Karpas-422 (cell line): ENCODE data around the gene TAF10. TPM values are rescaled to one million over a fixed set of nuclear protein-coding genes. Genes with fewer than 3 reads are reported as not detected.

Experiments
- DNase-seq: peaks from one replicate; pipeline ENCODE4 v3.0.0-alpha.2; 2015
- H2AFZ ChIP-seq: fragments of 200-600 bp; sonication (generic); 2 replicates; pipeline ENCODE4 v1.6.1; 2014; ENCODE audit warnings: antibody characterized with exemption, low read length, mixed read lengths
- H3K27ac ChIP-seq: fragments of 200-600 bp; sonication (generic); 2 replicates; pipeline ENCODE4 v1.5.1; 2014; ENCODE audit warnings: mild to moderate bottlenecking, low read length, moderate library complexity
- H3K27me3 ChIP-seq: fragments of 200-600 bp; sonication (generic); 2 replicates; pipeline ENCODE4 v1.6.1; 2014; ENCODE audit warnings: low read length, mixed read lengths
- H3K36me3 ChIP-seq: fragments of 200-600 bp; sonication (generic); 2 replicates; pipeline ENCODE4 v1.6.1; 2014; ENCODE audit warnings: low read length, mixed read lengths; ENCODE audit not compliant: insufficient read depth
- H3K4me1 ChIP-seq: fragments of 200-600 bp; sonication (generic); 2 replicates; pipeline ENCODE4 v1.6.1; 2014; ENCODE audit warnings: mild to moderate bottlenecking, low read length, mixed read lengths
- H3K4me2 ChIP-seq: fragments of 200-600 bp; sonication (generic); 2 replicates; pipeline ENCODE4 v1.6.1; 2014; ENCODE audit warnings: low read length, low read depth, mild to moderate bottlenecking; ENCODE audit not compliant: poor library complexity, severe bottlenecking
- H3K4me3 ChIP-seq: fragments of 200-600 bp; sonication (generic); 2 replicates; pipeline ENCODE4 v1.5.1; 2014; ENCODE audit warnings: mild to moderate bottlenecking, antibody characterized with exemption, low read length, mixed read lengths
- H3K79me2 ChIP-seq: fragments of 200-600 bp; sonication (generic); 2 replicates; pipeline ENCODE4 v1.6.1; 2014; ENCODE audit warnings: mild to moderate bottlenecking, low read length, mixed read lengths
- H3K9ac ChIP-seq: fragments of 200-600 bp; sonication (generic); 2 replicates; pipeline ENCODE4 v1.6.0; 2014; ENCODE audit warnings: low read length
- H3K9me2 ChIP-seq: fragments of 200-600 bp; sonication (generic), shearing (Covaris generic); replicated peaks from 2 replicates; pipeline ENCODE4 v1.6.0; 2014; ENCODE audit warnings: mild to moderate bottlenecking, low read length, moderate library complexity; ENCODE audit not compliant: insufficient read depth
- H3K9me3 ChIP-seq: fragments of 300-700, 200-600 bp; sonication (generic); 2 replicates; pipeline ENCODE4 v1.6.1; 2014; ENCODE audit warnings: low read length, mixed read lengths
- H4K20me1 ChIP-seq: fragments of 200-600 bp; sonication (generic); 2 replicates; pipeline ENCODE4 v1.6.1; 2014; ENCODE audit warnings: mild to moderate bottlenecking, antibody characterized with exemption, low read length, low read depth; ENCODE audit not compliant: insufficient read depth
- total RNA-seq: library from RNA; depleted of rRNA; stranded (reverse); fragments of >200 nt; shearing (Covaris generic); gene quantifications from 2 replicates; pipeline ENCODE4 v1.2.3, GENCODE V29; 2014; ENCODE audit warnings: low replicate concordance

The TAF10 gene
- total RNA-seq, 1 experiment from 2014 or later = 158 TPM

- H3K9me2 ChIP-seq = no peaks in the 10 kb centered on the region
- H3K9ac ChIP-seq = no peak overlapping the region
- H4K20me1 ChIP-seq = no peaks in the 10 kb centered on the region
- H3K27me3 ChIP-seq = no peaks in the 10 kb centered on the region
- H3K36me3 ChIP-seq = no peaks in the 10 kb centered on the region
- H3K27ac ChIP-seq = no peak overlapping the region
- no peak for DNase-seq
- no peak overlapping the region for H2AFZ ChIP-seq
- H3K9me3 ChIP-seq = no peaks in the 10 kb centered on the region
- no peak overlapping the region for H3K4me3 ChIP-seq
- peaks cover 4% of the 10 kb centered on the region; the same call in 1 of the 2 replicates for H3K4me1 ChIP-seq
- H3K4me2 ChIP-seq = no peak overlapping the region
- no peaks in the 10 kb centered on the region for H3K79me2 ChIP-seq
Measured at GRCh38 chr11:6625156-6625831, 13.3 kb upstream of the TAF10 start.

- no peak overlapping the region for H3K27ac ChIP-seq
- H3K4me1 ChIP-seq = peaks cover 13% of the 10 kb centered on the region
- H3K9me3 ChIP-seq = no peaks in the 10 kb centered on the region
- no peak overlapping the region for H3K4me3 ChIP-seq
- no peaks in the 10 kb centered on the region for H4K20me1 ChIP-seq
- no peak overlapping the region for H3K9ac ChIP-seq
- no peak overlapping the region for H2AFZ ChIP-seq
- H3K36me3 ChIP-seq = no peaks in the 10 kb centered on the region
- no peak overlapping the region for H3K4me2 ChIP-seq
- H3K79me2 ChIP-seq = peaks cover 4% of the 10 kb centered on the region
- no peaks in the 10 kb centered on the region for H3K9me2 ChIP-seq
- H3K27me3 ChIP-seq = no peaks in the 10 kb centered on the region
- no peak for DNase-seq
Measured at GRCh38 chr11:6623391-6624363, 11.7 kb upstream of the TAF10 start.

GRCh38 chr11:6622261-6623171 lies 10.5 kb upstream of the TAF10 start:
- Histone ChIP-seq H4K20me1 (no peaks in the 10 kb centered on the region), H3K79me2 (peaks cover 13% of the 10 kb centered on the region), H3K36me3 (no peaks in the 10 kb centered on the region), H3K27me3 (no peaks in the 10 kb centered on the region), H3K9me2 (no peaks in the 10 kb centered on the region), H2AFZ (no peak overlapping the region), H3K4me1 (peaks cover 21% of the 10 kb centered on the region), H3K4me2 (no peak overlapping the region), H3K27ac (no peak overlapping the region), H3K9ac (no peak overlapping the region), H3K9me3 (no peaks in the 10 kb centered on the region), H3K4me3 (no peak overlapping the region)
- DNase-seq = no peak

- no peak overlapping the region for H3K4me3 ChIP-seq
- H3K4me2 ChIP-seq = no peak overlapping the region
- H3K27me3 ChIP-seq = no peaks in the 10 kb centered on the region
- DNase-seq = no peak
- H3K4me1 ChIP-seq = peaks cover 21% of the 10 kb centered on the region
- no peak overlapping the region for H2AFZ ChIP-seq
- H3K9me2 ChIP-seq = no peaks in the 10 kb centered on the region
- H3K36me3 ChIP-seq = no peaks in the 10 kb centered on the region
- H4K20me1 ChIP-seq = no peaks in the 10 kb centered on the region
- no peak overlapping the region for H3K27ac ChIP-seq
- H3K9ac ChIP-seq = no peak overlapping the region
- H3K79me2 ChIP-seq = peaks cover 14% of the 10 kb centered on the region
- H3K9me3 ChIP-seq = no peaks in the 10 kb centered on the region
Measured at GRCh38 chr11:6621711-6622211, 9.7 kb upstream of the TAF10 start.

- DNase-seq = no peak
- Histone ChIP-seq H4K20me1 (no peaks in the 10 kb centered on the region), H3K9me2 (no peaks in the 10 kb centered on the region), H3K36me3 (no peaks in the 10 kb centered on the region), H3K4me1 (peaks cover 21% of the 10 kb centered on the region), H3K79me2 (peaks cover 14% of the 10 kb centered on the region), H2AFZ (no peak overlapping the region), H3K9me3 (no peaks in the 10 kb centered on the region), H3K4me2 (no peak overlapping the region), H3K4me3 (no peak overlapping the region), H3K27me3 (no peaks in the 10 kb centered on the region), H3K9ac (no peak overlapping the region), H3K27ac (no peak overlapping the region)
Measured at GRCh38 chr11:6620636-6621035, 8.6 kb upstream of the TAF10 start.

GRCh38 chr11:6619004-6619745 lies 7.2 kb upstream of the TAF10 start, which contains the start of gene TPP1:
TSS of gene TPP1 (minus strand) at chr11:6619422. CDS start at chr11:6619400, 22 bp downstream.
- Histone ChIP-seq H4K20me1 (no peaks in the 10 kb centered on the region), H3K27me3 (no peaks in the 10 kb centered on the region), H3K9ac (peak within 1 kb of the TSS; percentile 85), H3K9me3 (no peaks in the 10 kb centered on the region), H2AFZ (peak within 1 kb of the TSS; percentile 81; the same call in 1 of the 2 replicates), H3K4me1 (peaks cover 21% of the 10 kb centered on the region), H3K4me2 (peak within 1 kb of the TSS; percentile 100), H3K4me3 (peak within 1 kb of the TSS; percentile 99), H3K27ac (no peak within 1 kb of the TSS), H3K36me3 (no peaks in the 10 kb centered on the region), H3K79me2 (peaks cover 14% of the 10 kb centered on the region), H3K9me2 (no peaks in the 10 kb centered on the region)
- DNase-seq = peak; percentile 96
